HCT116 (cell line): ENCODE measurements around the gene UTS2B. TPM values are rescaled to one million over a fixed set of nuclear protein-coding genes. Genes with fewer than 3 reads are reported as not detected.
A peak's percentile ranks its signal among the peaks of the same experiment; 100 is the strongest.

Experiments
- ATAC-seq: fragments of 200-7000 bp; cut with Tn5 transposase; 2 replicates; pipeline ENCODE4 v1.9.1; 2020; ENCODE audit warnings: mild to moderate bottlenecking, moderate library complexity
- BruUV-seq: library from RNA; stranded (reverse); fragments of 400-500 nt; replicated peaks from 2 replicates; lab custom pipeline; 2021; lab: Mats Ljungman, UMichigan
- CTCF ChIA-PET: fragments of 300-600 bp; sonication (Branson Sonifier 250); formaldehyde crosslinking; loops from one replicate; lab custom pipeline; 2021; ENCODE audit warnings: antibody characterized with exemption; lab: Charles Lee
- POLR2A ChIA-PET: fragments of 300-600, 350-600 bp; sonication (Branson Sonifier 250); formaldehyde crosslinking; loops from one replicate; lab custom pipeline; 2021; ENCODE audit warnings: antibody characterized with exemption; lab: Charles Lee
- RAD21 ChIA-PET, 2 experiments: fragments of 300-600 bp; sonication (Branson Sonifier 250); formaldehyde crosslinking; loops; one replicate each; lab custom pipeline; 2023; ENCODE audit warnings: low total read pairs in 2 of 2; ENCODE audit not compliant: uncharacterized antibody in 2 of 2, unreplicated experiment in 2 of 2, low non-redundant PET in 1 of 2; lab: Charles Lee
- DNase-seq: peaks from one replicate; pipeline ENCODE4 v3.0.0-alpha.2; 2010; ENCODE audit warnings: low read depth, low spot score
- H2AFZ ChIP-seq: fragments of 200-600 bp; shearing (Covaris generic), sonication (generic); 2 replicates; pipeline ENCODE4 v1.6.1; 2017; ENCODE audit warnings: low read depth, mixed run types, mixed read lengths, antibody characterized with exemption, low read length; ENCODE audit not compliant: poor library complexity, severe bottlenecking
- H3K27ac ChIP-seq: 2 replicates; pipeline ENCODE4 v1.5.1; 2012; ENCODE audit warnings: low read depth, low read length
- H3K27me3 ChIP-seq: fragments of 200-600 bp; sonication (generic); 2 replicates; pipeline ENCODE4 v1.6.1; 2016; ENCODE audit warnings: mixed run types, low read length, mixed read lengths; ENCODE audit not compliant: insufficient read depth
- H3K36me3 ChIP-seq, 2 experiments: fragments of 200-500 bp in 1 of 2; fragments of 200-600 bp in 1 of 2; sonication (Bioruptor generic) in 1 of 2; sonication (generic) in 1 of 2; 2 replicates each; pipeline versions ENCODE4 v1.5.1 to v1.6.1; 2014 to 2016; ENCODE audit warnings: low read length in 2 of 2, inconsistent platforms in 1 of 2, mixed read lengths in 1 of 2, mixed run types in 1 of 2; ENCODE audit not compliant: insufficient read depth in 2 of 2, control insufficient read depth in 1 of 2
- H3K4me1 ChIP-seq, 2 experiments: fragments of 200-600 bp in 1 of 2; sonication (generic) in 1 of 2; 2 replicates each; pipeline versions ENCODE4 v1.5.1 to v1.6.1; 2012 to 2017; ENCODE audit warnings: low read length in 2 of 2, inconsistent platforms in 1 of 2, mild to moderate bottlenecking in 1 of 2, mixed read lengths in 1 of 2, mixed run types in 1 of 2, moderate library complexity in 1 of 2; ENCODE audit not compliant: insufficient read depth in 2 of 2, control insufficient read depth in 1 of 2
- H3K4me2 ChIP-seq: fragments of 200-600 bp; sonication (generic); 2 replicates; pipeline ENCODE4 v1.6.1; 2017; ENCODE audit warnings: mixed run types, low read length, mixed read lengths
- H3K4me3 ChIP-seq, 2 experiments: fragments of 200-600 bp in 1 of 2; sonication (generic) in 1 of 2; replicated peaks in 1 of 2; 2 replicates each; pipeline ENCODE4 v1.5.1; 2011 to 2016; ENCODE audit warnings: low read length in 2 of 2, control low read depth in 1 of 2, low read depth in 1 of 2, mild to moderate bottlenecking in 1 of 2, mixed read lengths in 1 of 2, mixed run types in 1 of 2
- H3K79me2 ChIP-seq: fragments of 200-600 bp; sonication (generic); 2 replicates; pipeline ENCODE4 v1.6.1; 2017; ENCODE audit warnings: mild to moderate bottlenecking, mixed run types, low read length, moderate library complexity, mixed read lengths; ENCODE audit not compliant: insufficient read depth
- H3K9ac ChIP-seq: fragments of 200-600 bp; sonication (generic); 2 replicates; pipeline ENCODE4 v1.6.1; 2016; ENCODE audit warnings: low read length, mixed read lengths
- H3K9me2 ChIP-seq: fragments of 200-600 bp; sonication (generic), shearing (Covaris generic); 2 replicates; pipeline ENCODE4 v1.6.1; 2017; ENCODE audit warnings: mixed run types, mild to moderate bottlenecking, moderate library complexity; ENCODE audit not compliant: insufficient read depth
- H3K9me3 ChIP-seq, 2 experiments: fragments of 200-500 bp in 1 of 2; fragments of 200-600 bp in 1 of 2; sonication (Bioruptor generic) in 1 of 2; sonication (generic) in 1 of 2; 2 replicates each; pipeline ENCODE4 v1.6.1; 2014 to 2017; ENCODE audit warnings: low read length in 2 of 2, mixed read lengths in 2 of 2, inconsistent platforms in 1 of 2, low read depth in 1 of 2, mild to moderate bottlenecking in 1 of 2, mixed run types in 1 of 2, moderate library complexity in 1 of 2; ENCODE audit not compliant: control insufficient read depth in 1 of 2, insufficient read depth in 1 of 2
- H4K20me1 ChIP-seq: fragments of 200-600 bp; sonication (generic), shearing (Covaris generic); 2 replicates; pipeline ENCODE4 v1.6.1; 2017; ENCODE audit warnings: mixed run types, mild to moderate bottlenecking, moderate library complexity; ENCODE audit not compliant: insufficient read depth
- ELF1 ChIP-seq: IDR thresholded peaks from 2 replicates; pipeline ENCODE4 v1.6.1; 2012; ENCODE audit warnings: low read depth, borderline replicate concordance
- EZH2 ChIP-seq: fragments of 200-600 bp; sonication (generic); IDR thresholded peaks from 2 replicates; pipeline ENCODE4 v1.6.1; 2017; ENCODE audit warnings: antibody characterized with exemption, mixed run types
- FOSL1 ChIP-seq: IDR thresholded peaks from 2 replicates; pipeline ENCODE4 v1.6.1; 2012; ENCODE audit warnings: low read depth
- MAX ChIP-seq: IDR thresholded peaks from 2 replicates; pipeline ENCODE4 v1.6.1; 2012
- TCF7L2 ChIP-seq: IDR thresholded peaks from 2 replicates; pipeline ENCODE4 v1.7.0; 2011; ENCODE audit warnings: borderline replicate concordance, inconsistent platforms; ENCODE audit not compliant: insufficient read depth, insufficient read length; ENCODE audit errors: extremely low read depth
- intact Hi-C: fragments of 100-400 bp; cut with micrococcal nuclease; formaldehyde crosslinking; loops from 2 replicates; pipeline ENCODE4 v1.10.0; 2022
- total RNA-seq: library from RNA; stranded (reverse); gene quantifications from one replicate; pipeline ENCODE4 v1.2.1, GENCODE V29; 2021; ENCODE audit not compliant: unreplicated experiment
- TF ChIP-seq, protein P1 (sequence below): IDR thresholded peaks from 2 replicates; pipeline ENCODE4 v1.6.1; 2011; ENCODE audit warnings: mild to moderate bottlenecking, low read length, moderate library complexity; ENCODE audit not compliant: insufficient replicate concordance; ENCODE audit errors: extremely low read depth
- TF ChIP-seq, protein P2 (sequence below), 3 experiments: fragments of 200-600 bp in 1 of 3; sonication (generic) in 1 of 3; IDR thresholded peaks in 2 of 3; conservative IDR thresholded peaks in 1 of 3; 2 replicates each; pipeline ENCODE4 v1.5.1; 2012 to 2017; ENCODE audit warnings: low read depth in 2 of 3, low read length in 2 of 3, antibody characterized with exemption in 1 of 3, borderline replicate concordance in 1 of 3, control low read depth in 1 of 3, mild to moderate bottlenecking in 1 of 3, mixed read lengths in 1 of 3, mixed run types in 1 of 3, moderate library complexity in 1 of 3; ENCODE audit not compliant: insufficient read depth in 1 of 3

Gene UTS2B
- total RNA-seq, 1 experiment from 2014 or later: 0.59 TPM

- peaks cover 45 to 78% of the 10 kb centered on the region in 2 experiments for H3K4me1 ChIP-seq
- H3K4me2 ChIP-seq: peak overlapping the region; percentile 59
- H4K20me1 ChIP-seq: no peaks in the 10 kb centered on the region
- H3K4me3 ChIP-seq: no peak overlapping the region
- H3K36me3 ChIP-seq: 0 out of 4 replicates have a peak, but pooled peaks cover 2 to 4% of the 10 kb centered on the region in 2 experiments
- no peak for ATAC-seq
- H3K79me2 ChIP-seq: peaks cover 60% of the 10 kb centered on the region
- CTCF ChIA-PET: no interaction called here
- no peaks in the 10 kb centered on the region for H3K9me2 ChIP-seq
- RAD21 ChIA-PET: no interaction called here
- TF ChIP-seq EZH2 (no peak), MAX (no peak), FOSL1 (no peak), TCF7L2 (no peak), ELF1 (no peak)
- TF ChIP-seq, protein P1, sequence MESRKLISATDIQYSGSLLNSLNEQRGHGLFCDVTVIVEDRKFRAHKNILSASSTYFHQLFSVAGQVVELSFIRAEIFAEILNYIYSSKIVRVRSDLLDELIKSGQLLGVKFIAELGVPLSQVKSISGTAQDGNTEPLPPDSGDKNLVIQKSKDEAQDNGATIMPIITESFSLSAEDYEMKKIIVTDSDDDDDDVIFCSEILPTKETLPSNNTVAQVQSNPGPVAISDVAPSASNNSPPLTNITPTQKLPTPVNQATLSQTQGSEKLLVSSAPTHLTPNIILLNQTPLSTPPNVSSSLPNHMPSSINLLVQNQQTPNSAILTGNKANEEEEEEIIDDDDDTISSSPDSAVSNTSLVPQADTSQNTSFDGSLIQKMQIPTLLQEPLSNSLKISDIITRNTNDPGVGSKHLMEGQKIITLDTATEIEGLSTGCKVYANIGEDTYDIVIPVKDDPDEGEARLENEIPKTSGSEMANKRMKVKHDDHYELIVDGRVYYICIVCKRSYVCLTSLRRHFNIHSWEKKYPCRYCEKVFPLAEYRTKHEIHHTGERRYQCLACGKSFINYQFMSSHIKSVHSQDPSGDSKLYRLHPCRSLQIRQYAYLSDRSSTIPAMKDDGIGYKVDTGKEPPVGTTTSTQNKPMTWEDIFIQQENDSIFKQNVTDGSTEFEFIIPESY: no peak
- TF ChIP-seq, protein P2, sequence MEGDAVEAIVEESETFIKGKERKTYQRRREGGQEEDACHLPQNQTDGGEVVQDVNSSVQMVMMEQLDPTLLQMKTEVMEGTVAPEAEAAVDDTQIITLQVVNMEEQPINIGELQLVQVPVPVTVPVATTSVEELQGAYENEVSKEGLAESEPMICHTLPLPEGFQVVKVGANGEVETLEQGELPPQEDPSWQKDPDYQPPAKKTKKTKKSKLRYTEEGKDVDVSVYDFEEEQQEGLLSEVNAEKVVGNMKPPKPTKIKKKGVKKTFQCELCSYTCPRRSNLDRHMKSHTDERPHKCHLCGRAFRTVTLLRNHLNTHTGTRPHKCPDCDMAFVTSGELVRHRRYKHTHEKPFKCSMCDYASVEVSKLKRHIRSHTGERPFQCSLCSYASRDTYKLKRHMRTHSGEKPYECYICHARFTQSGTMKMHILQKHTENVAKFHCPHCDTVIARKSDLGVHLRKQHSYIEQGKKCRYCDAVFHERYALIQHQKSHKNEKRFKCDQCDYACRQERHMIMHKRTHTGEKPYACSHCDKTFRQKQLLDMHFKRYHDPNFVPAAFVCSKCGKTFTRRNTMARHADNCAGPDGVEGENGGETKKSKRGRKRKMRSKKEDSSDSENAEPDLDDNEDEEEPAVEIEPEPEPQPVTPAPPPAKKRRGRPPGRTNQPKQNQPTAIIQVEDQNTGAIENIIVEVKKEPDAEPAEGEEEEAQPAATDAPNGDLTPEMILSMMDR (IDR thresholded peaks at IDR 0.05 in 2 of 3, conservative IDR thresholded peaks at IDR 0.05 in 1 of 3; ENCODE audit: borderline replicate concordance in 1 of 3, insufficient read depth in 1 of 3, low read depth in 2 of 3, low read length in 2 of 3): no peak
- TF ChIP-seq, all 23 proteins: peak for 0
- BruUV-seq: no TSS peak
- Histone ChIP-seq H3K27ac (no peak overlapping the region; the same call in 1 of the 2 replicates), H3K9ac (no peak overlapping the region), H2AFZ (no peak overlapping the region), H3K27me3 (no peaks in the 10 kb centered on the region), H3K9me3 (no peaks in the 10 kb centered on the region)
- no peak for DNase-seq
- POLR2A ChIA-PET: no interaction called here
- intact Hi-C loops: no loop called here
Measured at GRCh38 chr3:191355406-191355805, 25.1 kb upstream of the UTS2B start.
